Breast epithelium (tissue), 4 donors: ENCODE data around the gene MTCL1. TPM values are rescaled to one million over a fixed set of nuclear protein-coding genes. Genes with fewer than 3 reads are reported as not detected.

ENCODE experiments used
- DNase-seq, 2 donors: peaks; one replicate each; pipeline ENCODE4 v3.0.0-alpha.2; 2019; ENCODE audit warnings: low spot score in 2 of 2
- H3K27ac ChIP-seq, 2 donors: fragments of 200-600 bp; sonication (generic) in 1 of 2; one replicate each; pipeline ENCODE4 v1.5.1; 2016 to 2019; ENCODE audit warnings: mild to moderate bottlenecking in 1 of 2
- H3K27me3 ChIP-seq, 2 donors: fragments of 200-600 bp; sonication (generic) in 1 of 2; one replicate each; pipeline versions ENCODE4 v1.5.1 to v1.6.0; 2017 to 2019; ENCODE audit warnings: control low read depth in 1 of 2, mild to moderate bottlenecking in 1 of 2
- H3K36me3 ChIP-seq: fragments of 200-600 bp; one replicate; pipeline ENCODE4 v1.5.1; 2019
- H3K4me1 ChIP-seq, 2 donors: fragments of 200-600 bp; sonication (generic); one replicate each; pipeline ENCODE4 v1.5.1; 2016 to 2019; ENCODE audit warnings: control low read depth in 1 of 2
- H3K4me3 ChIP-seq, 3 donors: fragments of 200-600 bp; sonication (generic); 1 replicate in 2 of 3; 2 replicates in 1 of 3; pipeline ENCODE4 v1.5.1; 2016 to 2019; ENCODE audit warnings: mild to moderate bottlenecking in 3 of 3, moderate library complexity in 2 of 3
- H3K9me3 ChIP-seq, 2 donors: fragments of 200-600 bp; sonication (generic) in 1 of 2; one replicate each; pipeline ENCODE4 v1.5.1; 2016 to 2019; ENCODE audit warnings: control low read depth in 1 of 2
- CTCF ChIP-seq, 3 donors: fragments of 450-650 bp; IDR thresholded peaks; one replicate each; pipeline ENCODE4 v1.5.1; 2016 to 2017; ENCODE audit warnings: antibody characterized with exemption in 3 of 3, mild to moderate bottlenecking in 3 of 3, moderate library complexity in 3 of 3
- POLR2A ChIP-seq: fragments of 450-650 bp; IDR thresholded peaks from one replicate; pipeline ENCODE4 v1.6.1; 2016; ENCODE audit warnings: antibody characterized with exemption, mild to moderate bottlenecking, moderate library complexity
- POLR2AphosphoS5 ChIP-seq, 3 donors: sonication (generic); formaldehyde crosslinking; IDR thresholded peaks; one replicate each; pipeline ENCODE4 v1.6.1; 2017; ENCODE audit warnings: antibody characterized with exemption in 3 of 3
- intact Hi-C: fragments of 100-400 bp; cut with DNase I; formaldehyde crosslinking; loops from one replicate; pipeline ENCODE4 v1.15.1; 2023; ENCODE audit warnings: low total_unique reads
- total RNA-seq, 3 donors: library from RNA; depleted of rRNA; stranded (reverse); fragments of >200 nt; gene quantifications; one replicate each; pipeline ENCODE4 v1.1.0, GENCODE V29; 2016

Gene MTCL1
- total RNA-seq, 3 donors from 2014 or later, result 4.9 to 9.1 (median 7.2) TPM

- no peak for TF ChIP-seq CTCF (IDR thresholded peaks at IDR 0.05)
- TF ChIP-seq POLR2A, result no peak
- TF ChIP-seq POLR2AphosphoS5 (IDR thresholded peaks at IDR 0.05), result no peak
- intact Hi-C loops, result no loop called here
- no peak for DNase-seq
These were observed 171.5 kb downstream of the MTCL1 start for GRCh38 chr18:8876887-8877286.

GRCh38 chr18:8881103-8881502 lies 175.7 kb downstream of the MTCL1 start:
- intact Hi-C loops, result no loop called here
- H3K9me3 ChIP-seq, result peaks cover 14 to 28% of the 10 kb centered on the region in 2 donors

More at GRCh38 chr18:8876887-8877286, 171.5 kb downstream of the MTCL1 start:
- no peaks in the 10 kb centered on the region for H3K27me3 ChIP-seq
- no peaks in the 10 kb centered on the region for H3K36me3 ChIP-seq
- no peak overlapping the region for H3K27ac ChIP-seq
- H3K4me1 ChIP-seq, result no peaks in the 10 kb centered on the region
- H3K4me3 ChIP-seq, result no peak overlapping the region
- H3K9me3 ChIP-seq, result peaks cover 3 to 7% of the 10 kb centered on the region in 2 donors

More at GRCh38 chr18:8881103-8881502, 175.7 kb downstream of the MTCL1 start:
- no peak for DNase-seq
- no peaks in the 10 kb centered on the region for H3K4me1 ChIP-seq
- no peak overlapping the region for H3K27ac ChIP-seq
- TF ChIP-seq CTCF (IDR thresholded peaks at IDR 0.05) (no peak), POLR2AphosphoS5 (IDR thresholded peaks at IDR 0.05) (no peak), POLR2A (no peak)
- H3K27me3 ChIP-seq, result no peaks in the 10 kb centered on the region
- H3K4me3 ChIP-seq, result no peak overlapping the region
- no peaks in the 10 kb centered on the region for H3K36me3 ChIP-seq

Other genes with a start within 250 kb of the MTCL1 start
- gene RAB12, start 96.1 kb upstream of the MTCL1 start, total RNA-seq, result 10 to 100 TPM; 46.5 to 64.0 (median 55.0) TPM